A204.1 (cell line): ENCODE results near the gene RAD51AP2.
"Not testable (repeated sequence)": the region's sequence is repeated elsewhere in the genome, so short reads cannot be mapped to it uniquely, and the experiment has no call there.

Experiments used
- FAIRE-seq: peaks from 2 replicates; lab custom pipeline; 2012; peaks lifted over from hg19 to GRCh38; lab: Jason Lieb, UNC

Gene RAD51AP2

DNA sequence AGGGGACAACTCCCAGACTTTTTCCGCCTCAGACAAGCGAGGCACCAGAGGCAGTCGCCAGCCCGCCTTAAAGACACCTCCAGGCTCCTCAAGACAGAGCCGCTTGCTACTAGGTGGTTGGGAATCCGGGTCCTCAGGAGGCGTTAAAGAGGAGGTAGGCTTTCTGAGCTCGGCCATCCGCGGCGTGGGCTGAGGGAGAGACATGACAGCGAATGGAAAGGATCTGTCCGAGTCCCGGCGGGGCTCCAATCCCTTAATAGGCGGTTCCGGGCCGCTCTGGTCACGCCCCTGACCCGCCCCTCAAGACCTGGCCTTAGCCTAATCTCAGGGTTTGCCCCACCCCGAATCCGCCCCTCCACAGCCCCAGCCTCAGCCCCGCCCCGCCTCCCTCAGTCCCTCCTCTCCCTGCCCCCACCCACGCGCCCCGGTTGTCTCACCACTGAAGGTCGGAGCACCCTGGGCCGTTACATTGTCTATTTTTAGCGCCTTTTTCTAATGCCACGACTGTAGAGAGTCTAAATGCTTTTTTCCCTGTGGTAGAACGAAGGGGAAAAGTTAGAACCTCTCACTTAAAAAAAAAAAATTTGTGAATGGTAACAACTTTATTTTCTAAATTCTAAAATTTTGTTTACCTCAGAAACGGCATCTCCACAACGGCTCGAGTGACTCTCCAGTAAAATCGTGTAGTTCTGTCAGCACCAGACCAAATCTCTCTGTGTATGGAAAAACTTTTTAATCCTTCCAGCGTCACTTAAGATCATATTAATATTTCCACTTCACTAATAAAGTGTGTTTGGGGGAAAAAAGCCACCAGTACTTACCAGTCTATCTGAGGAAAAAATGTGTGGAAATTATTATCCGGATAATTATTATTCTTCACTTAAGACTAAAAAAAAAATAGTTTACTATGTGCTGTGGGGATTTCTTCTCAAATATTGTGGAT is at the start of gene RAD51AP2:
RAD51AP2 (minus strand) TSS at position 229 of the 943 bp plus-strand sequence; CDS start at position 204, 25 bp downstream.
- FAIRE-seq: no peak

DNA sequence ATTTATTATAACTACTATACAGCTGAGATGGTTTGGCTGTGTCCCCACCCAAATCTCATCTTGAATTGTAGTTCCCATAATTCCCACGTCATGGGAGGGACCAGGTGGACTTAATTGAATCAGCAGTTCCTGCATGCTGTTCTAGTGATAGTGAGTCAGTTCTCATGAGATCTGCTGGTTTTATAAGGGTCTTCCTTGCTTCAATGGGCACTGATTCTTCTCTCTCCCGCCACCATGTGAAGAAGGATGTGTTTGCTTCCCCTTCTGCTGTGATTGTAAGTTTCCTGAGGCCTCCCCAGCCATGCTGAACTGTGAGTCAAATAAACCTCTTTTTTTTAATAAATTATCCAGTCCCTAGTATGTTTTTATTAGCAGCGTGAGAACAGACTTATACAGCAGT is 47.5 kb upstream of the RAD51AP2 start:
- not testable (repeated sequence) for FAIRE-seq

DNA sequence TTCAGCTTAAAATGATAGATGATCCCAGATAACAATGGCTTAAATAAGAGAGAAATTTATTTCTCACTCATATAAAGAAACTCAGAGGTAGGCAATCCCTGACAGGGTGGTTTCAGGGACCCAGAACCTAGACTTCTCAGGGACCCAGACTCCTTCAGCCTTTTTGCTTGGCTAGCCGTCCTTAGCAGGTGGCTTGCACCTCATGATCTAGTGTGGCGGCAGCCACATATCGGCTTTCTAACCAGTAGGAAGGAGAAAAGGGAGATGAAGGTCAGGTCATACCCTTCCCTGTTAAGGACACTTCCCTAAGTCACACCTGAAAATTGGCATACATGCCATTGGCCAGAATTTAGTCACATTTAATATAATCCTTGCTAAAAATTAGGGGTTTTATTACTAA is 40.6 kb upstream of the RAD51AP2 start:
- no peak for FAIRE-seq

DNA sequence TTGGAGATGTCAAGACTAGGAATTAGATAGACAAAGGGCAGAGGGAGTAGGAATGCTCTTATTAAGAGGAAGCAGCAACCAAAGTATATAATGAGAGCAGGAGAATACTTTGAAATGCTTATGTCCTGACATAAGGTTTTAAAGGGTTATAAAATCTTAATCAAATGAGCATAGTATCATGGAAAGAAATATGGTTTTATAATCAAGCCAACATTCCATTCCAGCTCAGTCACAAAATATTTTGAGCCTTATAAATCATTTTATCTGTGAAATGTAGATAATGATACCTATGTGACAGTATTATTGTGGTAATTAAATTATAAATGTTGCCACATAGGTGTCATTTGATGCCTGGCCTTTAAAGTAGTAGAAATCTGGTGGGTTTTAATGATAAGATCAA is 39.8 kb upstream of the RAD51AP2 start:
- FAIRE-seq: no peak

DNA sequence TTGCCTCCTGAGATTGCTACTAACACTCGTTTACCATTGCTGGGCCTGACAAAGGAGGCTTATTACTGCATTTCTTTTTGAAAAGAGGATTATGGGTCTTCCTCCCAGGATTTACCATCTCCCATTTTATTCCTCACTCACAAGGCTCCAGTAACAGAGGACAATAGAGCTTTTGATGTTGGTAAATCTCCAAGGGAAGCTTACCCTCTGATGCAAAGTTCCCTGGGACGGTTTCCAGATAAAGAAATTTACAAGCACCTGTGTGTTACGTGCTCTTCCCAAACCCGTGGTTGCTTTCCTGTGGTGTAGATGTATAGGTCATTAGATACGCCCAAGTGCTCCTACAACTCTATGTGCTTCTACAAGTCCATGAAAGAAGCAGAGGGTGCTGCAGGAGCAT is 39.4 kb upstream of the RAD51AP2 start:
- no peak for FAIRE-seq

DNA sequence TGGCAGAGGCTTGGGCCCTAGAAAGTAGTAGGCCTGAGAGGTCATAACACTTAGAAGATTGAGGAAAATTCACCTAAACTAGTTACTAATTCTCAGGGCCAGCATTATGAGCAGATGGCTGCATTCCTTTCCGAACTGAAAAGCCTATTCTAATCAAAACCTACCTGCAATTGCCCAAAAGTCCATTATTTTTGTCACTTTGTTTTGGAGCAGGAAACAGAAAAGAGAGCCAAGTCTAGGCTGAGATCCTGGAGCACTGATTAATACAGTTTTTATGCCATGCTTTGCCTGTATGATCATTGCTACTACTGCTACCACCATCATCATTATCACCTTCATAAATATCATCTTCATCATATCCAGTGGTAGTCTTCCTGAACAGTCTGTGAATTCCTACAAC is 36.9 kb upstream of the RAD51AP2 start:
- no peak for FAIRE-seq

DNA sequence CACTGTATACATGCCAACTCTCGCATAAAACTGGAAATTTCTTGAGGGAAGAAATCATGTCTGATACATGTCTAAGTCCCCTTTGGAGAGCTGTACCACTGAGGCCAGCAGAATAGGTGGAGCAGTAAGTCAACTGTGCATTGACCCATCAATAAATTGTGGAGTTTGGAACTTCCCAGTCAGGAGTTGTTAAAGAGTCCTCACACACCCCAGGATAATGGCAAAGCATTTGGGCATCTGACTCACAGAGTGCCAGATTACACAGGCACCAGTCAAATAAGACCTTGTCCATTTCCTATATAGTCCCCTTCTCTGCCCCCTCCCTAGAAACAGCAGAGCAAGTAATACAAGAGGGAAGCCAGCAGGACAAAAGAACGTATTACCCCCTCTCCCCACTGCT is 32.7 kb upstream of the RAD51AP2 start:
- no peak for FAIRE-seq

DNA sequence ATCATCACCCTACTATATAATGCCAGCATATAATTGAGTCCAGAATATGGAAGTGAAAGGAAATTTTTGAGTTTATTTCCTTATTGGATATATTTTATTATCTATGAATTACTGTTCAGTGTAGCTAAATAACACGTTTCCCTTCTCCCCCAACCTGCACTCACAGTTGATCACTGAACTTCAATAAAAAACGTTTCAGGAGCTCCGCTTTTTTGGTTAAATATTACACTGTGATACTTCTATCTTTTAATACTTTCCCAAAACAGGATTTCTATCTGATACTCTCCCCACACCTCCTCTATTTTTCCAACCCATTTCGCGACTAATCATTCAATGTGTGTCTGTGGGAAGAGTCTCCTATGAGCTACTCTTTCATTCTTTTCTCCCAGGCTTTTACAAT is 29.5 kb upstream of the RAD51AP2 start:
- FAIRE-seq: no peak

DNA sequence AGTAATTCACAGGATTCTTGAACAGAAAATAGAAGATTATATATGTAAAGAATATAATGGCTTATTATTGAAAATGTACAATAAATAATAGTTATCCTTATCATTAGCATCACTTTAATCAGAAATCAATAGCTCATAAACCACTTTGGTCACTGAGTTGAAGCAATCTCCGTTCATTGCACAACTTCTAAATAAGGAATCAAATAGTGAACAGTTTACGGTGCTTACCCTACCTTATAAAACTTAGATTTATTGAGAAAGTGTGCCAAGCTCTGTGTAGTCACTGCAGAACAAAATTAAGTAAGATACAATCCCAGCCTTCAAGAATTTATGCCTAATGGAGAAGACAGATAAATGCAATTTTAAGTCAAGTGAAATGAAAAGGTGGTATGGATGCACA is 29.0 kb upstream of the RAD51AP2 start:
- FAIRE-seq: no peak

DNA sequence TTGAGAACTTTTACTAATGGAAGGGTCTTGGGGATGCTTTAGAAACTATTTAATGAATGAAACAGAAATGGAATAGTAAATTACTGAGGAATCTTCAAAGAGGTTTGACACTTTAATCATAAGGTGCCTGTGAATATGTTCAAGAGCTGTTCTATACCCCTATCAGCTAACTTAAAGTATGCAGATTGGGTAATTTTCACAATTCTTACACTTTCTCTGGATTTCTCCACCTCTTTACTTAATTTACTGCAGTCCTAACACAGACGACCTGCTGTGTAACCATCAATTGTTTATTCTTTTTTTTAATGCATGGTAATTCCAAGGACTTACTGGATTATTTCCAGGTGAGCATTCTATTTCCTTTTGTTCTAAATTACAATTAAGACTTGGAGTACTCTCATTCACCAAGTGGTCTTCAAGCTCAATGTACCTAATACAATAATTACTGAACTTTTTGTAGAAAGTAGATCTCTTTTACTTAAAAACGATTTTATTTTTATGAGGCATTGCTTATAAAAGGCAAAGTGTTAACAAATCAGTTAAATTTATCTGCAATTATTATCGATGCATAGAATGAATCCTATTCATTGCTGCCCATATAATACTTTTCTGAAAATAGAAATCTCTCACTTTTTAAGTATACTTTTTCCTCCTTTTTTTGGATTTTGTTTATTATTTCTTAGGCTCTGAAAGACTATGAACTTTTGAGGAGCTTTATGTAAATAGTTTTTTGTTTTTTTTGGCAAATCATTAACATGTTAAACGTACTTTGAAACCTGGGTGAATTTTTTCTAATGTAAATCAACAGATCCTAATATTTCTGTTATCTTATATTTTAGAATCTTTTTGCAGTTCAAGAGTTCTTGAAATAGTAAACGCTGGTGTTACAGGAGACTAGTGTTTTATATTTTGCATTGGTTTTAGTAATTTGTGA is 27.7 kb upstream of the RAD51AP2 start:
- FAIRE-seq: peak; percentile 30

DNA sequence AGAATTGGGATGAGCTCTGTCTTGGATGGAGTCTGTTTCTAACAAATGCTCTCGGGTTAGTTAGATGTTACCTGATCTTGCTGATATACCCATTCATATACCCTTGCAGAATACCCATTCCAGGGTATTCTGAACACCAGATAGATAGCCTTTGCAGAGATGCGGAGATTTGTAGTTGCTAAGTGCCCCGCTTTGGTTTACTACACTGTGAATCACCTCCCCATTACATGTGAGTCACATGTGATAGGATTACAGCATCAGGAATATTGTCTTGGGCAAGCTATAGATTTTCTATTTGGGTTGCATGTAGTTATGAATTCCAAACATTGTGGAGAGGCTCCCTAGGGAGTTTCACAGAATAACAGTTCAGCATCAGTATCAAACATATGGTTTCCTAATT is 26.0 kb upstream of the RAD51AP2 start:
- FAIRE-seq: no peak

DNA sequence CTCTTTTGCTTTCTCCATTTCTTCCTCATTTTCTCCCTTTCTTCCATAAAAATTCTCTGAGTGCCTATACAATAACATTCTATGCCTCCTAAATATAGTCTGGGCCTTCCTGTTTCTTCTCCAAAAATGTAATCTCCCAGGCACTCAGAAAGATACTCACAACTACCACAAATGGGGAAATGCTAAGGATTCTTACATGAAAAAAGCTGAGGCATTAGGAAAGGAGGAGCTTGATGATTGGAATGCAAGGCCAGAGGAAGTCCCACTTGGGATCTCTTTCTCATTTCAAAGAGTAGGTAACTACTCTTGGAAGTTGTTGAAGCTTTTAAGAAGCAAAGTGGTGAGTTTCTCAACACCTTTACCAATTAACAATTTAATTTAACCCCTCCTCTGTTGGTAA is 25.6 kb upstream of the RAD51AP2 start:
- FAIRE-seq: no peak

DNA sequence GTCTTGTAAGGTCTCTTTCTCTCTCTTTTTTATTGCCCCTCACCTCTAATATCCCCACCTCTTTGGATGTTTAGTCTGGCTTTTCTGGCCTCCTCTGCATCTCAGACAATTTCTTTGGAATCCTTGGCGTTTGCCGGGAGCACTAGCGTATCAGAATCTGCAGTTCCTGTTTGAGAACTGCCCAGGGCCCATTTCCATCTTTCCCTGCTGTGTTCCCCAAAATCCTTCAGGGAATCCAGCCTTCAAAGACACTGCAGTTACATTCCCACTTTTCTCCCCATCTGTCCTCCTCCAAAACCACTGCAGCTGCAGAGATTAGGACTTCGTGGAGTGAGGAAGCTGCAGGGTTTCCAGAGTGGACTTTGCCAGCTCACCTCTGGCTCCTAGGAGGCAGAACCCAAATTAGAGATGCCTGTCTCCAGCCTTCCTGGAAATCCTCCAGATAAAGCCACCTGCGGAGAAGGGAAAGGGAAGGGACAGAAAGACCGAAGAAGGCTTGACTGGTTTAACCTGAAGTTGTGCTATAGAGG is 25.0 kb upstream of the RAD51AP2 start:
- FAIRE-seq: no peak

DNA sequence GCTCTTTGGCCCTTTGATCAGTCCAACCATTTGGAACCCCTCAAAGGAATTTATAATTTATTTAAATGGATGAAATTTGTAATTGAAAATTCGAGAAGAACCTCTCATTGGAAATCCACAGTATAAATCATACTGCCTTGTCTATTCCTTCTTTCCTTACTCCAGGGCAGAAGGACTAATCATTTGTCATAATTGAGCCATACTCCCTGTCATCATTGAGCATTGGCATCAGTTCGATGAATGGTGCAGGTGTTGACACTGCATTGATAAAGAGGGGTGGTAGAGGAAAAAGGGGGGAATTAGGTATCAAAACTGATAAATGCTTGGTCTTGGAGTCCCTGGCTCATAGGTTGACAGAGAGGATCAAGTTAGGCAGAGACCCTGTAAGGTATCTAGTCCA is 24.2 kb upstream of the RAD51AP2 start:
- no peak for FAIRE-seq

DNA sequence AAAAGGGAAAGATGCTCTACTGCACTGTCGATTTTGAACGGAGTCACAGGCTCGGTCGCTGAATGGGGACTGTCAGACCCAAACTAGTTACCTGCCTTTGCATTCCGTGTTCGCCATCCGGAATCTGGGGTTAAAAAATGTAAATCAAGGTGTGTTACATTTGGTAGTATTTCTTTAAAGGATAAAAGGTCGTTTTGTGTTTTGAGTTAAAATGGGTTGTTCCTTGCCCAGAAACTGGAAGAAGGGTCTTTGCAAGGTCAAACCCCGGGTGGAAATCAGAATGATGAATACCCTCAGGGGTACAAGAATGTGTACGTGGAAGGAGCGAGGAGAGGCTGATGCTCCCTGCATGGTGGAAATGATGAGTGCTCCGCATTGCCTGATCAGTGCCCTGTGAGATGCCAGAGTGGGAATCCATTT is 23.3 kb upstream of the RAD51AP2 start:
- no peak for FAIRE-seq

DNA sequence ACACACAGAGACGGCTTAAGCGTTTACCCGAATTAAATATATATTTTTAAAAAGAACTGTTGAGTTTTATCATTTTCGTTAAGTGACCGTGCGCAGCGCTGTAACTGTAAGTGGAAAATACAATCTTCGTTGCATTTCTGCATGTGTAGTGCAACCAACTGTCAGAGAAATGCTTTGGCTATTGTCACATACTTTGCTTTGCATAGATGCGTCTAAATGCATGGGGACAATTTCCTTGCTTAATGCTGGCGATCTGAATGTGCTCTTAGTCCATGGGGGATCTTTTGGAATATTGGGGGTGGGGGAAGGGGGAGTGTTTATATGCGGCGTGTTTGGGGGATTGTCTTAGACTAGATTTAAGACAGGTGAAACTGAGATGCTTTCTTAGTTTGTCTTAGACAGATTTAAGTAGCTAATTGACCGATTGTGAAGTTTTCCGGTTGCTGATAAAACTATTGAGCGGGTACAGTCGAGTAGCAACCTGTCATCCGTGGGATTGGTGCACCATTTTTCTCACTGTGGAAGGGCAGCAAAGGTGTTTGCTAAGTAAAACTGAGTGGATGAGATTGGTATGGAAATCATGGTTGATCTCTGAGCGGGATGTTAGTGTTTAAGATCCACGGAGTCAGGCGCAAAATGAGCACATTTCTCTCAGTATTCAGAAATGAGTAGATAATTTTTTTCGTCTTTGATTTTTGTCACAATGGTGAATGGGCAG is 22.7 kb upstream of the RAD51AP2 start:
- FAIRE-seq: no peak

DNA sequence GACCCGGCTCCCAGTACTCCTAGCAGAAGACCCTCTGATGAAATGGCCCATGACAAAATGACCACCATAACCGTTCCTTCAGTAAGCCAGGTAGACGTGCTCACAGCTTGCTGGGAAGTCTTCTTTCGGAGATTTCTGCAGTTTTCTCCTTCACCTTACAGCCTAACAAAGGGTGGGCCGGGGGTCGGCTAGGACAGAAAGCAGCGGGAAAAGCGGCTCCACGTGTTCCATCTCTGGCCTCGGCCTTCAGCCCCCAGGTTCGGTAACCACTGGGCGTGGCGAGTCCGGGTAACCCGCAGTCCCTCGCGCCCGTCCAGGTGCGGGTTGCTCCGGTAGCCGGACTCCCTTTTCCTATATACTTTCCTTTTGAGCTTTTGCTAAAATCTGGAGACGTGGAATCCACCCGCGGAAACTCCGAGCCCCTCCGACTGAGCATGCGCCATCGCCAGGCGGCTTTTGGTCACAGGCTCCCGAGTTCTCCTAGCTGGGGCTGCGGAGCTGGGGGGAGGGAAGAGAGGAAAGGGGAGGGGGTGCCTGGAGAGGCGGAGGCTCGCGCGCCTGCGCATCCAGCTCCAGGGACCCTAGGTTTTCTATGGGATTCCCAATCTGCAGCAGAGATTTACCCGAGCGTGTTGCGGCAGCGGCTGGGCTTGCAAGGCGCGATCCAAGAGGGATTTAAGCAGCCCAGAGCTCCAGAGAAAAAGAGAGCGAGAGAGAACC is 22.0 kb upstream of the RAD51AP2 start, which contains the start of gene VSNL1:
VSNL1 (plus strand) TSS at position 604 of the 720 bp plus-strand sequence. CDS start 51,379 bp downstream, outside the sequence.
- FAIRE-seq: no peak

DNA sequence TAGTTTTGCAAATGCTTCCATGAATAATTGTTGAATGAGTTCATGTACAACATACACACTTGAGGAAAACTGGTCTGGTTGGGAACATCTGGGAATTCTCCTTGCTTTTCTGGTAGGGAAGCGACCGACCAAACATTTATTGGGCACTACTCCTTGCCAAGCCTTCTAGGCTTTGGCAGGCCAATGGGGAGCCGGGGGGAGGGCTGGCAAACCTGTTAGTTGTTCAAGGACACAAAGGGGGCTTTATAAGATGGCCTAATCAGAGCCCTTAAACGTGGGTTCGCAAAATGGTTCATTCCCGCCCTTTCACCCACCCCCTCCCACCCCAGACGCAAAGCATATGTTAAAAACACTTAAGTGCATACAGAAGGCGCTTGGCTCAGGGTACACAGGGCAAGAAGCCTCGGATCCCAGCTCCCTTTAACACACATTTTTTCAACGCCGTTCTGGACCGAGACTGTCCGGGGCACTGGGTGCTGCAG is 21.4 kb upstream of the RAD51AP2 start:
- FAIRE-seq: no peak

DNA sequence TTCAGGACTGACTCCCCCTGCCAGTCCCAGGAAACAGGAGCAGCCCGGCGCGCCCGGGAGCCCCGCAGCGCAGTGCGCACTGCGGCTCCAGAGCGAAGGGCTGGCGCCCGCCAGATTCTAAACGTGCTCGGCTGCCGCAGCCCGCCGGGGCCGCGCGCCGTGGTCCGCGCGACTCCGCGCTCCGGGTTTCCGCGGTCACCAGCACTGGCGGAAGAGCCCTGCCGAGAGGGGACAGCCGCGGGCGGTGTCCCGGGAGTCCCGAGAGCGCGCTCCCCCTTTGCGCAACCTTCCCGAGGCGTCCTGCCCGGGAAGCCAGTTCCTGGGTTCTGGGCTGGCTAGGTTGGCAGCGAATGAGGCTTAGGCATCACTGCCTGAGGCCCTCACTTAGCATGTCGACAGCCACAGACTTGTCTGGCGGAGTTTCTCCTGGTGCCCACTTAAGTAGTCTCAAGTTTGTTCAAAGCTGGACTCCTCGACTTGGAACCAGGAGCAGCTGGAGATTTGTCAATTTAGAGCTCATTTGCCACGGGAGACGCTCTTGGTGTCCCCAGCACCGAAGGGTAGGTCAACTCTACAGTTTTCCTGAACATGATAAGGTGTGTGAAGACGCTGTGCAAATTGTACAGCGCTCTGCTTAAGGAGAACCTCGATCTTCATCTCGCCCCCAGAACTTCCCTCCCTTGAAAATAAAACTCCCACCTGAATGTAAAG is 20.8 kb upstream of the RAD51AP2 start:
- FAIRE-seq: no peak
